ENCODE results near the gene HERC2.
"Not testable (repeated sequence)": the region's sequence is repeated elsewhere in the genome, so short reads cannot be mapped to it uniquely, and the experiment has no call there.

Gene HERC2

GRCh38 chr15:28181366-28181765 is 140.6 kb downstream of the HERC2 start:
- H3K27ac ChIP-seq (ENCODE audit: low read depth, low read length, severe bottlenecking), result no peak overlapping the region
- H3K36me3 ChIP-seq (ENCODE audit: control insufficient read depth, insufficient read depth, low read length), result peaks cover 64% of the 10 kb centered on the region
- no peak overlapping the region for H3K4me3 ChIP-seq (ENCODE audit: extremely low read depth, insufficient read depth, low read length, poor library complexity, severe bottlenecking)
- H3K4me1 ChIP-seq (ENCODE audit: control insufficient read depth, insufficient read depth, low read length, poor library complexity, severe bottlenecking), result no peaks in the 10 kb centered on the region
- H3K9me3 ChIP-seq (ENCODE audit: control insufficient read depth, low read length), result no peaks in the 10 kb centered on the region
- WGBS, 2 experiments (ENCODE audit: insufficient coverage in 2 of 2), result 79 to 100% methylated on average over 2 of the region's 2 CpGs

DNA sequence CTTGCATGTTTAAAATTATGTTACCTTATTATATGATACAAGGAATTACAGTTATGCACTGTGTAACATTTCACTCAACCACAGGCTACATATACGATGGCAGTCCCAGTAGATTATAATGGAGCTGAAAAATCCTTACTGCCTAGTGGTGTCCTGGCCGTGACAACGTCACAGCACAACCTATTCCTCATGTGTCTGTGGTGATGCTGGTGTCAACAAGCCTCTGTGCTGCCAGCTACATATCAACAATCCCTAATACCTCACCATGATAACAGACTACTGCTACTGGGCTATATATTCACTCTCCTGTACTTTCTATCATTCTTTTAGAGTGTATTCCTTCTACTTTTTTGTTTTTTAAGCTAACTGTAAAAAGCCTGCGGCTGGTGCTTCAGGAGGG is 142.7 kb downstream of the HERC2 start:
- H3K4me1 ChIP-seq (ENCODE audit: control insufficient read depth, insufficient read depth, low read length, poor library complexity, severe bottlenecking), result no peaks in the 10 kb centered on the region
- 92% methylated on average over 2 to 3 of the region's 4 CpGs for WGBS, 2 experiments (ENCODE audit: insufficient coverage in 2 of 2)
- no peak overlapping the region for H3K4me3 ChIP-seq (ENCODE audit: extremely low read depth, insufficient read depth, low read length, poor library complexity, severe bottlenecking)
- peaks cover 71% of the 10 kb centered on the region for H3K36me3 ChIP-seq (ENCODE audit: control insufficient read depth, insufficient read depth, low read length)
- H3K27ac ChIP-seq (ENCODE audit: low read depth, low read length, severe bottlenecking), result no peak overlapping the region
- no peaks in the 10 kb centered on the region for H3K9me3 ChIP-seq (ENCODE audit: control insufficient read depth, low read length)

- Histone ChIP-seq H3K4me3 (ENCODE audit: extremely low read depth, insufficient read depth, low read length, poor library complexity, severe bottlenecking) (no peak overlapping the region), H3K27ac (ENCODE audit: low read depth, low read length, severe bottlenecking) (no peak overlapping the region), H3K4me1 (ENCODE audit: control insufficient read depth, insufficient read depth, low read length, poor library complexity, severe bottlenecking) (no peaks in the 10 kb centered on the region), H3K36me3 (ENCODE audit: control insufficient read depth, insufficient read depth, low read length) (peaks cover 72% of the 10 kb centered on the region), H3K9me3 (ENCODE audit: control insufficient read depth, low read length) (no peaks in the 10 kb centered on the region)
- 96 to 98% methylated on average over 5 of the region's 10 CpGs for WGBS, 2 experiments (ENCODE audit: insufficient coverage in 2 of 2)
Observed at GRCh38 chr15:28178727-28179126, 143.3 kb downstream of the HERC2 start.

- Histone ChIP-seq H3K9me3 (ENCODE audit: control insufficient read depth, low read length) (no peaks in the 10 kb centered on the region), H3K4me3 (ENCODE audit: extremely low read depth, insufficient read depth, low read length, poor library complexity, severe bottlenecking) (no peak overlapping the region), H3K36me3 (ENCODE audit: control insufficient read depth, insufficient read depth, low read length) (peaks cover 75% of the 10 kb centered on the region), H3K4me1 (ENCODE audit: control insufficient read depth, insufficient read depth, low read length, poor library complexity, severe bottlenecking) (no peaks in the 10 kb centered on the region), H3K27ac (ENCODE audit: low read depth, low read length, severe bottlenecking) (no peak overlapping the region)
- 100% methylated on average over 2 of the region's 3 CpGs for WGBS, 2 experiments (ENCODE audit: insufficient coverage in 2 of 2)
Observed at GRCh38 chr15:28178290-28178689, 143.7 kb downstream of the HERC2 start.

- 67 to 100% methylated on average over 1 to 2 of the region's 3 CpGs for WGBS, 2 experiments (ENCODE audit: insufficient coverage in 2 of 2)
- Histone ChIP-seq H3K36me3 (ENCODE audit: control insufficient read depth, insufficient read depth, low read length) (peaks cover 72% of the 10 kb centered on the region), H3K27ac (ENCODE audit: low read depth, low read length, severe bottlenecking) (no peak overlapping the region), H3K4me3 (ENCODE audit: extremely low read depth, insufficient read depth, low read length, poor library complexity, severe bottlenecking) (no peak overlapping the region), H3K9me3 (ENCODE audit: control insufficient read depth, low read length) (no peaks in the 10 kb centered on the region), H3K4me1 (ENCODE audit: control insufficient read depth, insufficient read depth, low read length, poor library complexity, severe bottlenecking) (no peaks in the 10 kb centered on the region)
Observed at GRCh38 chr15:28169366-28169765, 152.6 kb downstream of the HERC2 start.

GRCh38 chr15:28168405-28169121 is 153.4 kb downstream of the HERC2 start:
- H3K36me3 ChIP-seq (ENCODE audit: control insufficient read depth, insufficient read depth, low read length), result peaks cover 77% of the 10 kb centered on the region
- not testable (repeated sequence) for H3K4me1 ChIP-seq (ENCODE audit: control insufficient read depth, insufficient read depth, low read length, poor library complexity, severe bottlenecking); H3K4me3 ChIP-seq (ENCODE audit: extremely low read depth, insufficient read depth, low read length, poor library complexity, severe bottlenecking); H3K9me3 ChIP-seq (ENCODE audit: control insufficient read depth, low read length); H3K27ac ChIP-seq (ENCODE audit: low read depth, low read length, severe bottlenecking)
- WGBS, 2 experiments (ENCODE audit: insufficient coverage in 2 of 2), result 90 to 97% methylated on average over 13 of the region's 16 CpGs

- peaks cover 85% of the 10 kb centered on the region for H3K36me3 ChIP-seq (ENCODE audit: control insufficient read depth, insufficient read depth, low read length)
- no peaks in the 10 kb centered on the region for H3K4me1 ChIP-seq (ENCODE audit: control insufficient read depth, insufficient read depth, low read length, poor library complexity, severe bottlenecking)
- H3K9me3 ChIP-seq (ENCODE audit: control insufficient read depth, low read length), result no peaks in the 10 kb centered on the region
- no peak overlapping the region for H3K4me3 ChIP-seq (ENCODE audit: extremely low read depth, insufficient read depth, low read length, poor library complexity, severe bottlenecking)
- WGBS, 2 experiments (ENCODE audit: insufficient coverage in 2 of 2), result 89 to 100% methylated on average over 3 of the region's 3 CpGs
- H3K27ac ChIP-seq (ENCODE audit: low read depth, low read length, severe bottlenecking), result no peak overlapping the region
Observed at GRCh38 chr15:28167042-28167441, 154.9 kb downstream of the HERC2 start.

- Histone ChIP-seq H3K36me3 (ENCODE audit: control insufficient read depth, insufficient read depth, low read length) (peaks cover 88% of the 10 kb centered on the region), H3K27ac (ENCODE audit: low read depth, low read length, severe bottlenecking) (no peak overlapping the region), H3K4me1 (ENCODE audit: control insufficient read depth, insufficient read depth, low read length, poor library complexity, severe bottlenecking) (no peaks in the 10 kb centered on the region), H3K9me3 (ENCODE audit: control insufficient read depth, low read length) (no peaks in the 10 kb centered on the region), H3K4me3 (ENCODE audit: extremely low read depth, insufficient read depth, low read length, poor library complexity, severe bottlenecking) (no peak overlapping the region)
- 100% methylated on average over 1 of the region's 1 CpG; no CpG with 5 or more reads in 1 of the 2 experiments for WGBS, 2 experiments (ENCODE audit: insufficient coverage in 2 of 2)
Observed at GRCh38 chr15:28165791-28166190, 156.2 kb downstream of the HERC2 start.

DNA sequence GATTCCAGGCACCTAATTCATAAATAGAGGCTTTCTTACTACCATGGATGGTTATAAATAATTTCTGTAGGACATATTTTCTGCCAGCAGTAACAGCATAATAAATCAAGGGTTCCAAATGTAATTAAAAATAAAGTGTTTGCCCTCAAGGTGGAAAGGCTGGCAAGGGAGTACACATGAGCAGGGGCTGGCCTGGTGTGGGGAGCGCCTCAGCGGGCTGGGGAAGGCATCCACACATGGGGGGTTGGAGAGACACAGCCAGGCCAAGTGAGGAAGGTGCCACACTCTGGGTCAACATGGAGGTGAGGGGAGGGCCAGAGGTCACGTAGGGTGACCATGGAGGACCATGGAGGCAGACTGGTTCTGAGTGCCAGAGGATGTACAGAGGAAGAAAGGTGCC is 157.1 kb downstream of the HERC2 start:
- H3K36me3 ChIP-seq (ENCODE audit: control insufficient read depth, insufficient read depth, low read length), result peaks cover 88% of the 10 kb centered on the region
- 76 to 100% methylated on average over 3 of the region's 3 CpGs for WGBS, 2 experiments (ENCODE audit: insufficient coverage in 2 of 2)

DNA sequence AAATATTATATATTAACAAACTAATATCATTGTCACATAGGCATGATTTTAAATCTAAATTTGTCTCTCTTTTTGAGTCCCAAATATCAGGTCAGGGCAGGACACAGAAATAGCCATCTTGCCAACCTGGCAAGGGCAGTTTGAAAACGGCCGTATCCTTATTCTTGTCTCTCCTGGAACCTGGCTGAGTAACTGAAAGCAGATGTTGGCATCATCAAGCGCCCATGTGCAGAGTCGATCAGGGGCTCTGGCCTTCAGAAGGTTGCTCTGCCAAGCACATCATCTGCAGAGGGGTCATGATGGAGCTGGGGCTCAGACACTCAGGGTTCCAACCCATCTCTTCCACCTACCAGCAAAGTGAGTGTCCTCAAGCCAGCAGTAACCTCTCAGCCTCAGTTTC is 167.7 kb downstream of the HERC2 start:
- 85 to 95% methylated on average over 4 of the region's 4 CpGs for WGBS, 2 experiments (ENCODE audit: insufficient coverage in 2 of 2)
- Histone ChIP-seq H3K27ac (ENCODE audit: low read depth, low read length, severe bottlenecking) (no peak overlapping the region), H3K36me3 (ENCODE audit: control insufficient read depth, insufficient read depth, low read length) (peaks cover 14% of the 10 kb centered on the region), H3K4me1 (ENCODE audit: control insufficient read depth, insufficient read depth, low read length, poor library complexity, severe bottlenecking) (no peaks in the 10 kb centered on the region), H3K4me3 (ENCODE audit: extremely low read depth, insufficient read depth, low read length, poor library complexity, severe bottlenecking) (no peak overlapping the region), H3K9me3 (ENCODE audit: control insufficient read depth, low read length) (peaks cover 15% of the 10 kb centered on the region)

More for the DNA sequence above, 157.1 kb downstream of the HERC2 start:
- Histone ChIP-seq H3K4me3 (ENCODE audit: extremely low read depth, insufficient read depth, low read length, poor library complexity, severe bottlenecking) (no peak overlapping the region), H3K4me1 (ENCODE audit: control insufficient read depth, insufficient read depth, low read length, poor library complexity, severe bottlenecking) (no peaks in the 10 kb centered on the region), H3K27ac (ENCODE audit: low read depth, low read length, severe bottlenecking) (no peak overlapping the region), H3K9me3 (ENCODE audit: control insufficient read depth, low read length) (no peaks in the 10 kb centered on the region)

DNA sequence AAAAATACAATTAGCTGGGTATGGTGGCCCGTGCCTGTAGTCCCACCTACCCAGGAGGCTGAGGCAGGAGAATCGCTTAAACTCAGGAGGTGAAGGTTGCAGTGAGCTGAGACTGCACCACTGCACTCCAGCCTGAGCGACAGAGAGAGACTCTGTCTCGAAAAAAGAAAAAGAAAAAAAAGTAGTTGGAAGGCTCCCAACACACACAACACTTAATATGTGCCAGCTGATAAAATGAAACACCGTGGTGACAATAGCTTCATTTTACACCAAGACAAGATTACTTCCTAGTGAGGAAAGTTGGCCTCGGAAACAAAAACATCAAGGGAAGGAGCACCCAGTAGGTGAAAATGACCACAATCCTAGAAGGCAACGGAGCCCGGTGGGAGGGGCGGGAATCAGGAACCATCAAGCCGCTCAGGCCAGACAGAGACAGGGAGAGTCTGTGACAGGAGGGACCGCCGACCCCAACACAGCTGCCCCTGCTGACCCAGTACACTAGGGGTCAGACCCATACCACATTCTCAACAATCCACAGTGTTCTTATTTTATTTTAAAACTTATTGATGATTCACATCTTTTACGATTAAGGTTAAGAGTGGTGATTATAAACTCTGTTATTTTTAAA is 168.4 kb downstream of the HERC2 start:
- Histone ChIP-seq H3K4me3 (ENCODE audit: extremely low read depth, insufficient read depth, low read length, poor library complexity, severe bottlenecking) (no peak overlapping the region), H3K27ac (ENCODE audit: low read depth, low read length, severe bottlenecking) (no peak overlapping the region), H3K9me3 (ENCODE audit: control insufficient read depth, low read length) (peaks cover 16% of the 10 kb centered on the region), H3K36me3 (ENCODE audit: control insufficient read depth, insufficient read depth, low read length) (peaks cover 14% of the 10 kb centered on the region), H3K4me1 (ENCODE audit: control insufficient read depth, insufficient read depth, low read length, poor library complexity, severe bottlenecking) (no peaks in the 10 kb centered on the region)
- 89 to 100% methylated on average over 2 to 7 of the region's 13 CpGs for WGBS, 2 experiments (ENCODE audit: insufficient coverage in 2 of 2)
